NT2/D1 (cell line): Measurements from ENCODE around the gene SEMA6B.

Experiments used
- DNase-seq: peaks from one replicate; pipeline ENCODE4 v3.0.0-alpha.2; 2011; ENCODE audit warnings: low read depth, low spot score
- H3K27me3 ChIP-seq: 2 replicates; pipeline ENCODE4 v1.6.0; 2011; ENCODE audit warnings: mild to moderate bottlenecking; ENCODE audit not compliant: insufficient read length, insufficient read depth
- H3K36me3 ChIP-seq: 2 replicates; pipeline ENCODE4 v1.6.1; 2011; ENCODE audit warnings: mild to moderate bottlenecking, low read length, mixed read lengths; ENCODE audit not compliant: insufficient read depth, insufficient read length
- H3K4me1 ChIP-seq: 2 replicates; pipeline ENCODE4 v1.5.1; 2011; ENCODE audit not compliant: insufficient read depth, insufficient read length
- H3K4me3 ChIP-seq: 2 replicates; pipeline ENCODE4 v1.5.1; 2011; ENCODE audit warnings: low read depth; ENCODE audit not compliant: insufficient read length
- H3K9ac ChIP-seq: 2 replicates; pipeline ENCODE4 v1.6.0; 2011; ENCODE audit warnings: low read depth; ENCODE audit not compliant: insufficient read length
- H3K9me3 ChIP-seq: 2 replicates; pipeline ENCODE4 v1.5.1; 2011; ENCODE audit warnings: mild to moderate bottlenecking, low read length; ENCODE audit not compliant: insufficient read depth
- SUZ12 ChIP-seq: IDR thresholded peaks from 2 replicates; pipeline ENCODE4 v1.6.1; 2011; ENCODE audit not compliant: insufficient read length, insufficient read depth; ENCODE audit errors: extremely low read depth
- YY1 ChIP-seq: IDR thresholded peaks from 2 replicates; pipeline ENCODE4 v1.6.1; 2011; ENCODE audit not compliant: insufficient read length, insufficient read depth
- ZNF274 ChIP-seq: IDR thresholded peaks from 2 replicates; pipeline ENCODE4 v1.6.1; 2011; ENCODE audit warnings: mild to moderate bottlenecking, low read depth, low read length

The SEMA6B gene

DNA sequence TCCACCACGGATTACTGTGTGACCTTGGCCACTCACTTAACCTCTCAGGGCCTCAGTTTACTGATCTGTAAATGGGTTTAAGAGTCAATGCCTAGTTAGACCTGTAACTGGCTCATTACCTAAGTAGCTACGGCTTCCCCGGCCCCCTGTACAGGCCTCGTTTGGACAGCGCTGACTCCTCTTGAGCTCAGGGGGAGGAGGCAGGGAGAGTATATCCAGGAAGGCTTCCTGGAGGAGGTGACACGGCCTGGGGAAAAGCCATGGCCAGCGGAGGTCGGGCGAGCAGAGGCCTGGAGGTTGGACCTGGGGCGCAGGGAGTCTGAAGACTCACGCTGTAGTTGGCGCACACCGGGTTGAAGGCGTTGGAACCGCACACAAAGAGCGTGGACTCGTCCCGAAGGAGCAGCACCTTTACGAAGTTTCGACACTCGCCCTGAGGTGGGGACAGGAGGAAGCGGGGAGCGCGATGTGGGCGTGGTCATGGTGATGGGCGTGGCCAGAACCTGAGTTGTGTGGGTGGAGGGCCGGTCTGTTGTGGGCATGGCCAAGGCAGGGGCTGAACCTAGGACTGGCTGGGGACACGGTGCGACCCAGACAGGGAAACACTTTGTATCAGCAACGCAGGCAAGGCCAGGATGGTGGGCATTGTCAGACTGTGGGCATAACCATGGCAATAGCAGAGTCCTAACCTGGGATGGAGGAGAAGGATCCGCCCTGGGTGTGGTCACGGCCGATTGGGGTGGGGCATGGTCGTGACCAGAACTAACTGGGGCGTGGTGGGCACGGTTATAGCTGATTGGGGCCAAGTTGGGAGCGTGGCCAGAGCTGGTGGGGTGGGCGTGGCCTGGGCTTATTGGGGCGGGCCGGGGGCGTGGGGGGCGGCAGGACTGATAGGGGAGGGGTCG is 3.6 kb downstream of the SEMA6B start:
- H3K4me3 ChIP-seq, result no peak overlapping the region
- H3K9ac ChIP-seq, result no peak overlapping the region
- TF ChIP-seq SUZ12 (no peak), ZNF274 (no peak), YY1 (no peak)
- no peaks in the 10 kb centered on the region for H3K9me3 ChIP-seq
- peaks cover 12% of the 10 kb centered on the region for H3K4me1 ChIP-seq
- H3K27me3 ChIP-seq, result no peaks in the 10 kb centered on the region
- DNase-seq, result no peak
- peaks cover 29% of the 10 kb centered on the region for H3K36me3 ChIP-seq

DNA sequence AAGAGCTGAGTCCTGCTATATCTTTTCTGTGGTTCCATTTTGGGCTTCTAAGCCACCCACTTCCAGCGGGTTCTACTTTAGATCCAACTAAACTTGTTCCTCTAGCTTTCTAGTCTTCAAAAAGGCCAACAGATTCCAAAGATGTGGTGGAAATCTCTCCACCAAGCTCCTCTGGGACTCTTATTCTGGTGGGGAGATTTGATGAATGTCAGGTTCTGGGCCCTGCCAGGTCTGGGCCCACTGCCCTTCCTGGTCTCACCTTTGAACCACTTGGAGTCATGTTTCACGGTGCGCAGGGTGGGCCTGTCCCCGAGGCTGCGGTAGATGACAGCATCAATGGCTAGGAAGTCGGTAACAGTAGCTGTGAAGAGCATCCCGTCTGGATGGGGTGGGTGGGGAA is 4.8 kb downstream of the SEMA6B start:
- H3K4me3 ChIP-seq, result no peak overlapping the region
- peaks cover 33% of the 10 kb centered on the region for H3K36me3 ChIP-seq
- no peak overlapping the region for H3K9ac ChIP-seq
- no peaks in the 10 kb centered on the region for H3K27me3 ChIP-seq
- peaks cover 12% of the 10 kb centered on the region for H3K4me1 ChIP-seq
- no peak for DNase-seq
- H3K9me3 ChIP-seq, result no peaks in the 10 kb centered on the region
- TF ChIP-seq ZNF274, result no peak
- TF ChIP-seq SUZ12, result no peak
- TF ChIP-seq YY1, result no peak

DNA sequence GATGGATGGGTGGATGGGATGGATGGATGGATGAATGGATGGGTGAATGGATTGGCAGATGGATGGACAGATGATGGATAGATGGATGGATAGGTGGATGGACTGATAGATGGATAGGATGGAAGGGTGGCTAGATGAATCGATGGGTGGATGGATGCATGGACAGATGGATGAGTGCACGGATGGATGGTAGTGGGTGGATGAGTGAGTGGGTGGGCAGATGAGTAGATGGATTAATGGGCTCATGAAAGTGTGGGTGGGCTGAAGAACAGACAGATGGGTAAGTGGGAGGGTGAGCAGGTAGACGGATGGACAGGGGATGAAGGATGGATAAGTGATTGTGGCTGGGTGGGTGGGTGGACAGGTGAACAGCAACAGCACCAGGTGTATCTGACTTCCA is 5.7 kb downstream of the SEMA6B start:
- Histone ChIP-seq H3K4me1 (peaks cover 12% of the 10 kb centered on the region), H3K9me3 (no peaks in the 10 kb centered on the region), H3K36me3 (peaks cover 33% of the 10 kb centered on the region), H3K27me3 (no peaks in the 10 kb centered on the region), H3K4me3 (no peak overlapping the region), H3K9ac (no peak overlapping the region)
- no peak for DNase-seq
- no peak for TF ChIP-seq SUZ12
- no peak for TF ChIP-seq YY1
- no peak for TF ChIP-seq ZNF274

DNA sequence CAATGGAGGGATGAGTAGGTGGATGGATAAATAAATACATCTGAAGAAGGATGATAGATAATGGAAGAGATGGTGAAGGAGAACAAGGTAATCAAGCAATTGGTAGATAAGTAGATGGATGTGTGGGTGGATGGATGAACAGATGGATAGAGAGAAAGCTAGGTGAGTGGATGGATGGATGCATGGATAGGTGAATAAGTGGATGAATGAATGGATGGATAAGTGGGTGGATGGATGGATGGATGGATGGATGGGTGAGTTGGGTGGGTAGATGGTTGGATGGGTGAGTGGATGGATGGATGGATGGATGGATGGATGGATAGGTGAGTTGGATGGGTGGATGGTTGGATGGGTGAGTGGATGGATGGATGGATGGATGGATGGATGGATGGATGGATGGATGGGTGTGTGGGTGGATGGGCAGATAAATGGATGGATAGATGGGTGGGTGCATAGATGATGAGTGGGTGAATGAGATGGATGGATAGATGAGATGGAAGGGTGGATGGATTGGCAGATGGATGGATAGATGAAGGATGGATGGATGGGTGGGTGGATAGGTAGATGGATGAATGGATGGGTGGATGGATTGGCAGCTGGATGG is 6.3 kb downstream of the SEMA6B start:
- no peak for TF ChIP-seq YY1
- TF ChIP-seq SUZ12, result no peak
- TF ChIP-seq ZNF274, result no peak
- Histone ChIP-seq H3K4me1 (peaks cover 12% of the 10 kb centered on the region), H3K9ac (no peak overlapping the region), H3K4me3 (no peak overlapping the region), H3K36me3 (peaks cover 36% of the 10 kb centered on the region), H3K9me3 (no peaks in the 10 kb centered on the region), H3K27me3 (no peaks in the 10 kb centered on the region)
- DNase-seq, result no peak

DNA sequence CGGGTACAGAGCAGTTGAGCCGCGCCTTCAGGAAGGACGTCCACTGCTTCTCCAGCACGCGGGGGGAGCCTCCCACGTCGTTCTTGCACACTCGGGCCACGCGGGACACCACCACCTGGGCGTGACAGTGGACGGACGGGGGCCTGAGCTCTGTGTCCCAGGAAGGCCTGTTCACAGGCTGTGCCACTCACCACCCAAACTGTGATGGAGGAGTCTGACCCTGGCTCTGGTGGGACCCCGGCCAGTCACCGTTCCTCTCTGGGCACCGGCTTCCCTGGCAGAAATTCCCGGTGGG is 7.0 kb downstream of the SEMA6B start:
- Histone ChIP-seq H3K4me3 (no peak overlapping the region), H3K36me3 (peaks cover 39% of the 10 kb centered on the region), H3K4me1 (peaks cover 6% of the 10 kb centered on the region), H3K9me3 (no peaks in the 10 kb centered on the region), H3K27me3 (no peaks in the 10 kb centered on the region), H3K9ac (no peak overlapping the region)
- DNase-seq, result no peak
- no peak for TF ChIP-seq ZNF274
- TF ChIP-seq YY1, result no peak
- no peak for TF ChIP-seq SUZ12

DNA sequence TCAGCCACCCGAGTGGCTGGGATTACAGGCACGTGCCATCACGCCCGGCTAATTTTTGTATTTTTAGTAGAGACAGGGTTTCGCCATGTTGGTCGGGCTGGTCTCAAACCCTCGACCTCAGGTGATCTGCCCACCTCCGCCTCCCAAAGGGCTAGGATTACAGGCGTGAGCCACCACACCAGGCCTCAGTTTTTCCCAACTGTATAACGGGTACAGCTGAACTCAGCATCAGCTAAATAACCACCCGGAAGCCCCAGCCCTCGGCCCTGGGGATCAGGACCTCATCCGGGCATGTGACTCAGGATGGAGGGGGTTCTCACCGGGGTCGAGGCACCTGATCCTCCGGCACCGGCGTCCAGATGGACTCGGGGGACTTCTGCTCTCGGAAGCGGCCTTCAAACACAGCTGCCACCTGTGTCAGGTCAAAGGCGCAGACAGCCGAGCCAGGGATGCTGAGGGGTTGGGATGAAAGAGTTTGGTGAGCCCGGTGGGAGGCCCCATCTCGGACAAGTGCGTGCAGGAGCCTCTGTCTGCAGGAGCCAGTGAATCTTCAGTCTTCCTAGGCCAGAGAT is 8.9 kb downstream of the SEMA6B start:
- DNase-seq, result no peak
- no peaks in the 10 kb centered on the region for H3K9me3 ChIP-seq
- TF ChIP-seq ZNF274 (no peak), SUZ12 (no peak), YY1 (no peak)
- H3K9ac ChIP-seq, result no peak overlapping the region
- H3K4me1 ChIP-seq, result peaks cover 3% of the 10 kb centered on the region
- no peak overlapping the region for H3K4me3 ChIP-seq
- H3K27me3 ChIP-seq, result no peaks in the 10 kb centered on the region
- H3K36me3 ChIP-seq, result peaks cover 33% of the 10 kb centered on the region

DNA sequence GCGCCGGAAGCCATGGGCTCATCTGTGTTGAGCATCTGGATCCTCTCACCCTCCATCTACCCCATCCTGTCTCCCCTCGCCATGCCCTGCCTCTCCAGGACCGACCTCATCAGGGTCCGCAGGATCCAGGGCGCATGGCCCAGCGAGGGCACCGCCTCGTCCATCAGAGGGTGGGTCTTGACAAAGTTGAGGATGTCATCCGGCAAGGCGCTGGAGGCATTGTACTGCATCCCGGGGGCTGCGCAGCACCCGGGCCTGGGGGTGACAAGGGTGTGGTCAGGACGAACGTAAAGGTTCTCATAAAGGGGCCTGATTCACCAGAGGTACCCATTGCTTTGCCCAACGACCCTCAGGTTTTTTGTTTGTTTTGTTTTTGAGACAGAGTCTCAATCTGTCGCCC is 9.5 kb downstream of the SEMA6B start:
- Histone ChIP-seq H3K9ac (no peak overlapping the region), H3K36me3 (peaks cover 30% of the 10 kb centered on the region), H3K27me3 (no peaks in the 10 kb centered on the region), H3K4me1 (peaks cover 3% of the 10 kb centered on the region), H3K4me3 (no peak overlapping the region), H3K9me3 (no peaks in the 10 kb centered on the region)
- TF ChIP-seq ZNF274, result no peak
- no peak for TF ChIP-seq SUZ12
- TF ChIP-seq YY1, result no peak
- no peak for DNase-seq
